Right lobe of liver (tissue), 4 donors: ENCODE results near the gene ARFIP2.

Experiments
- POLR2A ChIP-seq: fragments of 450-650 bp; IDR thresholded peaks from one replicate; pipeline ENCODE4 v1.6.1; 2017; ENCODE audit warnings: antibody characterized with exemption, mild to moderate bottlenecking
- TF ChIP-seq, protein P1 (sequence below), 4 donors: fragments of 200-600 bp in 3 of 4; fragments of 450-650 bp in 1 of 4; IDR thresholded peaks; one replicate each; pipeline versions ENCODE4 v1.5.1 to v1.8.0; 2016 to 2022; ENCODE audit warnings: antibody characterized with exemption in 4 of 4, mild to moderate bottlenecking in 2 of 4
- donor health status: DM: no; HTN: no; CAD: no.
- donor health status: DM: no; HTN: no; CAD: no.
- donor health status: DM: no; HTN: yes; CAD: no.

DNA sequence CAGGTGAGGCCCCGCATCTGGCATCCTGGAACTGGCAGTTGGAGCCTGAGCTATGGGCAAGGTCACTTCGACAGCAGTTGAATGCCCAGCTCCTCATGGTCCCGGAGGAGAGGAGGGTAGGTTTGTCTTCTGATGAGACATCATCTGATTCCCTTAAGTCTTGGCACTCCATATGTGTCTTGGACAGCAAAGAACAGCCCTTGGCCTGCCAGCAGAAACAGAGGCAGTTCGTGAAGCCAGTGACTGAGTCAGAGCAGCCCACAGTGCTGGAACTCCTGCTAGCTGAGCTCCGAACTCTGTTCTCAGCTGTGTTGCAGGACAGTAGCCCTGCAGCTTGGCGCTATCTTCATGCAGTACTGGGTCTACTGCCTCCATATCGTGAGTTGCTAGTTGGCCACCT, 17.0 kb upstream of the ARFIP2 start:
- TF ChIP-seq POLR2A = no peak
- TF ChIP-seq, protein P1, sequence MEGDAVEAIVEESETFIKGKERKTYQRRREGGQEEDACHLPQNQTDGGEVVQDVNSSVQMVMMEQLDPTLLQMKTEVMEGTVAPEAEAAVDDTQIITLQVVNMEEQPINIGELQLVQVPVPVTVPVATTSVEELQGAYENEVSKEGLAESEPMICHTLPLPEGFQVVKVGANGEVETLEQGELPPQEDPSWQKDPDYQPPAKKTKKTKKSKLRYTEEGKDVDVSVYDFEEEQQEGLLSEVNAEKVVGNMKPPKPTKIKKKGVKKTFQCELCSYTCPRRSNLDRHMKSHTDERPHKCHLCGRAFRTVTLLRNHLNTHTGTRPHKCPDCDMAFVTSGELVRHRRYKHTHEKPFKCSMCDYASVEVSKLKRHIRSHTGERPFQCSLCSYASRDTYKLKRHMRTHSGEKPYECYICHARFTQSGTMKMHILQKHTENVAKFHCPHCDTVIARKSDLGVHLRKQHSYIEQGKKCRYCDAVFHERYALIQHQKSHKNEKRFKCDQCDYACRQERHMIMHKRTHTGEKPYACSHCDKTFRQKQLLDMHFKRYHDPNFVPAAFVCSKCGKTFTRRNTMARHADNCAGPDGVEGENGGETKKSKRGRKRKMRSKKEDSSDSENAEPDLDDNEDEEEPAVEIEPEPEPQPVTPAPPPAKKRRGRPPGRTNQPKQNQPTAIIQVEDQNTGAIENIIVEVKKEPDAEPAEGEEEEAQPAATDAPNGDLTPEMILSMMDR (IDR thresholded peaks at IDR 0.05) = no peak
